ENCODE data around the gene PTPRC.

PTPRC gene

DNA sequence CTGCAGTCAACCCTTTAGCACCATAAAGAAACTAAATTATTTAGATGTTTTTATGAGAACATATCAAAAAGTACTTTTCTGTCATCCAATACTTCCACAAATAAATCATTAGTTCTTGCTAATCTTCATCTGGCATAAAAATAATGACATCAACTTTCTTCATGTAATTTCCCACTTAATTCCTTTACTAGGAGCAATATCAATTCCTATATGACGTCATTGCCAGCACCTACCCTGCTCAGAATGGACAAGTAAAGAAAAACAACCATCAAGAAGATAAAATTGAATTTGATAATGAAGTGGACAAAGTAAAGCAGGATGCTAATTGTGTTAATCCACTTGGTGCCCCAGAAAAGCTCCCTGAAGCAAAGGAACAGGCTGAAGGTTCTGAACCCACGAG lies 116.9 kb downstream of the PTPRC start:
- Histone ChIP-seq H3K27me3 (no peaks in the 10 kb centered on the region), H3K9me3 (no peaks in the 10 kb centered on the region), H3K36me3 (no peaks in the 10 kb centered on the region), H3K27ac (no peak overlapping the region), H3K4me3 (no peak overlapping the region), H3K4me1 (no peaks in the 10 kb centered on the region)
- TF ChIP-seq, protein P1, sequence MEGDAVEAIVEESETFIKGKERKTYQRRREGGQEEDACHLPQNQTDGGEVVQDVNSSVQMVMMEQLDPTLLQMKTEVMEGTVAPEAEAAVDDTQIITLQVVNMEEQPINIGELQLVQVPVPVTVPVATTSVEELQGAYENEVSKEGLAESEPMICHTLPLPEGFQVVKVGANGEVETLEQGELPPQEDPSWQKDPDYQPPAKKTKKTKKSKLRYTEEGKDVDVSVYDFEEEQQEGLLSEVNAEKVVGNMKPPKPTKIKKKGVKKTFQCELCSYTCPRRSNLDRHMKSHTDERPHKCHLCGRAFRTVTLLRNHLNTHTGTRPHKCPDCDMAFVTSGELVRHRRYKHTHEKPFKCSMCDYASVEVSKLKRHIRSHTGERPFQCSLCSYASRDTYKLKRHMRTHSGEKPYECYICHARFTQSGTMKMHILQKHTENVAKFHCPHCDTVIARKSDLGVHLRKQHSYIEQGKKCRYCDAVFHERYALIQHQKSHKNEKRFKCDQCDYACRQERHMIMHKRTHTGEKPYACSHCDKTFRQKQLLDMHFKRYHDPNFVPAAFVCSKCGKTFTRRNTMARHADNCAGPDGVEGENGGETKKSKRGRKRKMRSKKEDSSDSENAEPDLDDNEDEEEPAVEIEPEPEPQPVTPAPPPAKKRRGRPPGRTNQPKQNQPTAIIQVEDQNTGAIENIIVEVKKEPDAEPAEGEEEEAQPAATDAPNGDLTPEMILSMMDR (IDR thresholded peaks at IDR 0.05): no peak
- DNase-seq: no peak
- intact Hi-C loops (cut with DNase I; ENCODE audit: low total_unique reads): no loop called here

DNA sequence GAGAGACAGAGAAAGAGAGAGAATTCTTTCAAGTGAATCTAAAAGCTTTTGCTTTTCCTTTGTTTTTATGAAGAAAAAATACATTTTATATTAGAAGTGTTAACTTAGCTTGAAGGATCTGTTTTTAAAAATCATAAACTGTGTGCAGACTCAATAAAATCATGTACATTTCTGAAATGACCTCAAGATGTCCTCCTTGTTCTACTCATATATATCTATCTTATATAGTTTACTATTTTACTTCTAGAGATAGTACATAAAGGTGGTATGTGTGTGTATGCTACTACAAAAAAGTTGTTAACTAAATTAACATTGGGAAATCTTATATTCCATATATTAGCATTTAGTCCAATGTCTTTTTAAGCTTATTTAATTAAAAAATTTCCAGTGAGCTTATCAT lies 117.6 kb downstream of the PTPRC start:
- H3K27me3 ChIP-seq: no peaks in the 10 kb centered on the region
- TF ChIP-seq, protein P1 (IDR thresholded peaks at IDR 0.05): no peak
- no peak for DNase-seq
- no peaks in the 10 kb centered on the region for H3K4me1 ChIP-seq
- no peak overlapping the region for H3K27ac ChIP-seq
- no peaks in the 10 kb centered on the region for H3K9me3 ChIP-seq
- no peak overlapping the region for H3K4me3 ChIP-seq
- no peaks in the 10 kb centered on the region for H3K36me3 ChIP-seq
- intact Hi-C loops (cut with DNase I; ENCODE audit: low total_unique reads): no loop called here

DNA sequence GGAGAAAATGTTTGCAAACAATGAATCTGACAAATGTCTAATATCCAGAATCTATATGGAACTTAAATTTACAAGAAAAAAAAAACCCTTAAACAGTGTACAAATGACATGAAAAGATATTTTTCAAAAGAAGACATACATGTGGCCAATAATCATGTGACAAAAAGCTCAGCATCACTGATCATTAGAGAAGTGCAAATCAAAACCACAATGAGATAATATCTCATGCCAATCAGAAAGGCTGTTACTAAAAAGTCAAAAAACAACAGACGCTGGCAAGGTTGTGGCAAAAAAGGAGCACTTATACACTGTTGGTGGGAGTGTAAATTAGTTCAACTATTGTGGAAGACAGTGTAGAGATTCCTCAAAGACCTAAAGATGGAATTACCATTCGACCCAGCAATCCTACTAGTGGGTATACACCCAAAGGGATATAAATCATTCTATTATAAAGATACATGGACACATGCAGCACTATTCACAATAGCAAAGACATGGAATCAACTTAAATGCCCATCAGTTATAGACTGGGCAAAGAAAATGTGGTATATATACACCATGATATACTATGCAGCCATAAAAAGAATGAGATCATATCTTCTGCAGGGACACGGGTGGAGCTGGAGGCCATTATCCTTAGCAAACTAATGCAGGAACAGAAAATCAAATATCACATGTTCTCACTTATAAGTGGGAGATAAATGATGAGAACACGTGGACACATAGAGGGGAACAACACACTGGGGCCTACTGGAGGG lies 123.2 kb downstream of the PTPRC start:
- H3K4me1 ChIP-seq: no peaks in the 10 kb centered on the region
- no peaks in the 10 kb centered on the region for H3K27me3 ChIP-seq
- TF ChIP-seq, protein P1 (IDR thresholded peaks at IDR 0.05): no peak
- H3K9me3 ChIP-seq: no peaks in the 10 kb centered on the region
- intact Hi-C loops (cut with DNase I; ENCODE audit: low total_unique reads): no loop called here
- no peak for DNase-seq
- no peaks in the 10 kb centered on the region for H3K36me3 ChIP-seq
- H3K27ac ChIP-seq: no peak overlapping the region
- H3K4me3 ChIP-seq: no peak overlapping the region

DNA sequence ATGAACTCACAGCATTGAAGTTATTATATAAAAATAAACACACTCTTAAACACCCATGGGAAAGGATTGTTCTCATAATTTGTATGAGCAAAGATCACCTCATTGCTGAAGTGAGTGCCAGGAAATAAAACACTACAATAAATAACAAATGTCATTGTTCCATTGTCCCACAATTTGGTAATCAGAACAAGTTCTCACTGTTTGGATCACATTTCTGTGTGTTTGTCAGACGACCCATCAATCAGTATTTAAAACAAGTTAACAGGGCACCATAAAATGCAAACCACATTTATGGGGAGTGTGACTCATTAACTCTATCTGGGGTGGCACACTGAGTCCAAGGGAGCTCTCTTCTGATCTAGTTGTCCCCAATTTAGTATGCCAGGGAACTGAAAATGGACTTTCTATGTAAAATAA lies 124.5 kb downstream of the PTPRC start:
- H3K27ac ChIP-seq: no peak overlapping the region
- no peak overlapping the region for H3K4me3 ChIP-seq
- no peaks in the 10 kb centered on the region for H3K9me3 ChIP-seq
- H3K36me3 ChIP-seq: no peaks in the 10 kb centered on the region
- H3K4me1 ChIP-seq: no peaks in the 10 kb centered on the region
- TF ChIP-seq, protein P1 (IDR thresholded peaks at IDR 0.05): no peak
- no peaks in the 10 kb centered on the region for H3K27me3 ChIP-seq
- intact Hi-C loops (cut with DNase I; ENCODE audit: low total_unique reads): no loop called here
- no peak for DNase-seq

DNA sequence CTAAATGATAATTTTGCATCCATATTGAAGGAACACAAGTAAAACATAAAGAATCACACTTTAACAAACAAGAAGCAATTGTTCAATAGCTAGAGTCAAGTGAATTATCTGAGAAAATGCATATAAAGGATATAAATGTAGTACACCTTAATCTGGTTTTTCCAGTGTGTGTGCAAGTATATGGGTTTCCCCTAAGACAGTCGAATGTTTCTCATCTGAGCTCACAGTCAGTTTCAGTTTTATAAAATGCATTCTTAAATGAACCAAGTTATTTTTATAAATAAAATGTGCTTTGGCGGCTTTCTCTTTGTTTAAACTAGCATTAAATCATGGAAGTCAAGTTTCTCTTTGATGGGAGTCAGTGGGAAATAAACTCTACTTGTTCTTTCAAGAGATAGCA lies 125.9 kb downstream of the PTPRC start:
- TF ChIP-seq, protein P1 (IDR thresholded peaks at IDR 0.05): no peak
- no peak for DNase-seq
- Histone ChIP-seq H3K4me1 (no peaks in the 10 kb centered on the region), H3K27me3 (no peaks in the 10 kb centered on the region), H3K36me3 (no peaks in the 10 kb centered on the region), H3K27ac (no peak overlapping the region), H3K9me3 (no peaks in the 10 kb centered on the region), H3K4me3 (no peak overlapping the region)
- intact Hi-C loops (cut with DNase I; ENCODE audit: low total_unique reads): no loop called here
